CD4-positive, alpha-beta T cell treated with Interleukin-6 at 100 ng/mL for 8 hours (primary cell): ENCODE results near the gene WNK2.

Experiments used
- DNase-seq: peaks from one replicate; pipeline ENCODE4 v3.0.0-alpha.2; 2020; ENCODE audit warnings: mixed read lengths, low spot score

The WNK2 gene

DNA sequence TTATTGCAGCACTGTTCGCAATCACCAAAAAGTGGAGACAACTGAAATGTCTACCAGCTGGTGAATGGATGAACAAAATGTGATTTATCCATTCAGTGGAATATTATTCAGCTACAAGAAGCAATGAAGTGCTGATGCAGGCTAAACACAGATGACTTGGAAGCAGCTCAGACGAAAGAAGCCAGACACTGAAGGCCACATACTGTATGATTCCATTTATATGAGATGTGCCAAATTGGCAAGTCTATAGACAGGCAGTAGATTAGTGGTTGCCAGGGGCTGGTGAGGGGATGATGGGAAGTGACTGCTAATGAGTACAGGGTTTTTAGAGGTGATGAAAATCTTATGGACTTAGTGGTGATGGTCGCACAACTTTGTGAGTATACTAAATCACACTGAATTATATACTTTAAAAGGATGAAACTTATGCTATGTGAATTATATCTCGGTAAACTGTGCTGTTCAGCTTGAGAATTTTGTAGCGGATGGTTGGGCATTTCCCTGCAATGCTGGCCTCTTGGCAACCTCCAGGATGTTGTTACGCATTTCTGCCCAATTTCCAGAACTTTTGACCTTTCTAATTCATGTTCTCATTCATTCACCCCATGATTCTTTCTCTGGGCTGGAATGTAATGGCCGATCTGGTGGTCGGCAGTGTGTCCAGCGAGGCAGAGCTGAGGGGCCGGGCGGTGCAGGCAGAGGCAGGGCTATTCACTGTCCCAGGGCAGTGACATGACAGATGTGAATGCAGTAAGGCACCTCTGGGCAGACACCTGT is 22.0 kb upstream of the WNK2 start:
- no peak for DNase-seq

DNA sequence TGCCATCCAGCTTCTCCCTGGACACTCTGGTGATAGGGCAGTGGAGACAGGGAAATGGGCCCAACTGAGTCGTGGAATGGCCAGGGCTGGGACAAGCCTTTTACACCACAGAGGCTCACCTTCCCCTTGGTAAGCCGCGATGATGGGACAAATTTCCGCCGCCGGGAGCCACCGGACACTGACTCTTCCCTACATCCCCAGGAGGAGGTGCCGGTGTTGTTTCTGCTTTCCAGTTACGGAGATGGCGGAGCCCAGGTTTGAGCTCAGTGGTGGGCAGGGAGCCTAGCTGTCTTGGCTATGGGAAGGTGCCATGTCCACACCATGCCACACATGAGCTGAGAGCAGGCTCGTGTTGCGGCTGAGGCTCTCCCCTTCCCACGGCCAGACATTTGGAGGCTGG is 19.9 kb upstream of the WNK2 start:
- no peak for DNase-seq

DNA sequence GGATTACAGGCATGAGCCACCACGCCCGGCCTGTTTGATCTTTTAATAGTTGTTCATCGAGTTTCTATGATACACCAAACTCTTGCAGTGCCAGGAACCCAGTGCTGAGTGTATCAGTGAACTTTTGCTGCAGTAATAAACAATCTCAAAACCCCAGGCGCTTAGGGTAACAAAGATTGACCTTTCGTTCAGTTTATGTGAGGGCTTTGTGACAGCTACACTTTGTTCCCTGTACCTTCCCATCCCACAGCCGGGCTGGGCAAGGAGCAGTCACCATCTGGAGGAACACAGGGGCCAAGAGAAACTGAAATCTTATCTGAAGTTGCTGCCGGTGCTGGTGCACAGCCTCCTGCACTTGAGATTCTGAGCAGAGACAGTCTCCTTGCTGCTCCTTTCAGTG is 17.2 kb upstream of the WNK2 start:
- DNase-seq: no peak

DNA sequence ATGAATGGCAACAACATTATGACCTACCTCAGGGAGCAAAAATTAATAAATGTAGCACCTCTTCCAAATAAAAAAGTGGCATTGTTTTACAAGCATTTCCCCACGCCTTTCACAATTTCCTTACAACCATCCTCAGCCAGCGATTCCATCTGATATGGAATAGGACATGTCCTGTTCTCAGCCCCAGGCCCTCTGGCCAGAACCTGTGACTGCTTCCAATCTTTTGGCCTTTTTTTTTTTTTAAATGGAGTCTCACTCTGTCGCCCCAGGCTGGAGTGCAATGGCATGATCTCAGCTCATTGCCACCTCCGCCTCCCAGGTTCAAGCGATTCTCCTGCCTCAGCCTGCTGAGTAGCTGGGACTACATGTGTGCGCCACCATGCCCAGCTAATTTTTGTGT is 16.8 kb upstream of the WNK2 start:
- no peak for DNase-seq

DNA sequence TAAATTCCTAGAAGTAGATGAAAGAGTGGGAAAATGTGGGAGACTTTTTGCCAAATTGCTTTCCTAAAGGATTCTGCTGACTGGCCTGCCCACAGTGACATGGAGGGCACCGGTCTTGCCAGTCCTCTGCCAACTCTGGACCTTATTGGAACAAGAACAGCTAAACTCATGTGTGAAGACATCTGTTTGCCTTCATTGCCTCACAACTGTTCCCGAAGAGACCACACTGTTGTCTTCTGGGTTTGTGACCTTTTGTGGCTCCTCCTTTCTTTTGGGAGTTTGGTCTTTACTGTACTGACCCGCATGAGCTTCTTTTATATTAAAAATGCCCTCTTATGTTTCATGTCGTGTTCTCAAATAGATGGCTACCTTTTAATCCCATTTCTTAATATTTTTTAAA is 16.1 kb upstream of the WNK2 start:
- DNase-seq: no peak

DNA sequence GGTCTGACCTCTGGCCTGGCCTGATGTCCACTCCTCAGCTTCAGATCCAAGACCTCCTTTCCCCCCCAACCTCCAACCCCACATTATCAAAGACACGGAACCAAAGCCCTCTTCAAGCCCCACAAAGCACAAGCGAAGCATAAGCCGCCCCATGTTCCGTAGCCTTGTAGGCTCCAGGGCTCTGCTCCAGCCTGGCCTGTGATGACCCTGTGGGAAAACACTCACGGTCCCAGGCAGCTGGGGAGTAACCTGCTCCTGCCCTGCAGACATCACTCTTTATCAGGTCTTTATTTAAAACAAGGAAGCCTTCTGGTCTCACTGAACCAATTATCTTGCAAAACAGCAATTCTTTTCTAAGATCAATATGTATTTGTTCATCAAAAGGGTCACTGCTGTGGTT is 15.4 kb upstream of the WNK2 start:
- DNase-seq: no peak

DNA sequence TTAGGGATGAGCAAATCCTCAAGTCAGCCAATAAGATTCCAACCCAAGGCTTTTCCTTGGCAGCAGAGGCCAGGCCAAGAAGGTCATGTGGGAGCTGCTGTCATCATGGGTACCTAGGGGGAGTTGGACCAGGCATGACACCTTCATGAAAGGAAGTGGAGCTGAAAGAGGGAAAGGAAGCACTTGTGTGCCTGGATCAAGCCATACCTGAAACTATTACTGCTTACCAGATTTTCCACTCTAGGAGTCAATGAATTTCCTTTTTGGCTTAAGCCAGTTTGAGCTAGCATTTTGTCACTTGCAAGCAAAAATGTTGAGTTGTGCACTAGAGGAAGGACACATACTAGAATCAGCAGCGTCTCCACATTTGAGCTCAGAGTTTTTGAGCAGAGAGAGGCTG is 14.5 kb upstream of the WNK2 start:
- DNase-seq: no peak

DNA sequence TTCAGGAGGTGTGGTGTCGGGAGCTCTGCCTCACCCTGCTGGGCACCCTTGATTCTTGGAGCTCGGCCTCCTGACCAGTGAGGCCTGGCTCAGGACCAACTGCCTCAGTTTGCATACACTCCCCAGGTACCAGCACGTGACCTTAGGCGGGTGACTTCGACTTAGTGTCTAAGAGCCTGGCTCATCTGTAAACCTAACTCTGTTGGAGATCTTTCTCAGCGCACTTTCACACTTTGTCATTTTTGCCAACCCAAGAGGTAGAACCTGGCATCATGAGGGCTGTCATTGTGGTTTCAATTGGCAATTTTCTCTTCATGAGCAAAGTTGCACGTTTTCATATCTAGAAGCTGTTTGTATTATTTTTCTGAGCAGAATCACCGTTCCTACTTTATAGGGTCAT is 13.4 kb upstream of the WNK2 start:
- no peak for DNase-seq

DNA sequence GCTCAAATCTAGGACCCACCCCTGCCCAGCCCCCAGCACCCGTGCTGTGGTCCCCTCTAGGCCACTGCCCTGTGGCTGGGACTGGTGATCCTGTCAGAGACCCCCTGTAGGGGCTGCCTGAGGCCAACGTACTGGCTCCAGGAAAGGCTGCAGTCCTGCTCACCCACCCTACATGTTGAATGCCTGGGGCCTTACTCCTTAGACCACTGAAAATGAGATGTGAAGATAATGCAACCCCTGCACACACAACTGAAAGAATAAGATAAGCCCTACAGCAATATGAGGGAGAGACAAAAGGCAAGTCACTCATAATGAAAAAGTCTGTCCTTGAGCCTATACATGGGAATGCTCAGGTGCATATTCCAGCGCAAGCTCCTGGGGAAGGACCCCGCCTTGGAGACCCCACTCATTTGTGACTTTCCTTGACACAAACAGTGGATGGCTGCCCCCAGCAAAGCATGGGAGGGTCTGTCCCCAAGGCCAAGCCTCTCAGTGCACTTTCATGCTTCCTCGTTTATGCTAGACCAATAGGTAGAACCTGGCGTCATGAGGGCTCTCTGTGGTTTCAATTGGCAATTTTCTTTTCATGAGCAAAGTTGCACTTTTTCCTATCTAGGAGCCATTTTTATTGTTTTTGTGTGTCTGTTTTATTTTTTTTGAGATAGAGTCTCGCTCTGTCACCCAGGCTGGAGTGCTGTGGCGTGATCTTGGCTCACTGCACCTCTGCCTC is 12.5 kb upstream of the WNK2 start:
- DNase-seq: no peak

DNA sequence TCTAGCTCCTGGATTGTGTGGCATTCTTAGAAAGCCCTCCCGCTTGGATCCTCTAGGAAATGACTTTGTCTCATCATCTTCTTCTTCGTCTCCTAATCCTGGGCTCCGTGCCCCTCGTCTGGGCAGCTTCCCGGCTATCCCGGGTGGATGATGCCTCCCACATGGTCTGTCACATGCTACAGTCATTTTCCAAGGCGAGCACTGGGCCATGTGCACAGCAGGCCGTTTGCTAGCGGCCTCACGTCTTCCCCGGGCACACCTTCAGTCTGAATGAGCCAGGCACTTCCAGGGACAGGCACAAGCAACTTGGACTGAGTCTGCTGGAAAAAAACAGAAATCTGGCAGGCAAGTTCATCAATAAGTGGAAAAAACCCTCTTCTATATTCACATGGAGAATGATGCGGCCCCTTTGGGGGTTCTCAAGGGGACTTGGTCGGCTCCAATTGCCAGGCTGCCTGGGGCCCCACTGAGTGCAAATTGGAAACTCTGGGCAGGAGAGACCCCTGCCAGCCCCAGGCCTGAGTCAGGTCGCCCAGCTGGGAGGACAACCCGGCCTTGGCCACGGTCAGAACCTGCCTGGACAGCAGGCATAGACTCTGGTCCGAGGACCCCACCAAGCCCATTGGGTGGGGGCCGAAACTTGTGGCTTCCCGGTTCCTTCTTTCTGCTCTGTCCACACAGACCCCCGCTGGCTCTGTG is 11.1 kb upstream of the WNK2 start:
- no peak for DNase-seq

DNA sequence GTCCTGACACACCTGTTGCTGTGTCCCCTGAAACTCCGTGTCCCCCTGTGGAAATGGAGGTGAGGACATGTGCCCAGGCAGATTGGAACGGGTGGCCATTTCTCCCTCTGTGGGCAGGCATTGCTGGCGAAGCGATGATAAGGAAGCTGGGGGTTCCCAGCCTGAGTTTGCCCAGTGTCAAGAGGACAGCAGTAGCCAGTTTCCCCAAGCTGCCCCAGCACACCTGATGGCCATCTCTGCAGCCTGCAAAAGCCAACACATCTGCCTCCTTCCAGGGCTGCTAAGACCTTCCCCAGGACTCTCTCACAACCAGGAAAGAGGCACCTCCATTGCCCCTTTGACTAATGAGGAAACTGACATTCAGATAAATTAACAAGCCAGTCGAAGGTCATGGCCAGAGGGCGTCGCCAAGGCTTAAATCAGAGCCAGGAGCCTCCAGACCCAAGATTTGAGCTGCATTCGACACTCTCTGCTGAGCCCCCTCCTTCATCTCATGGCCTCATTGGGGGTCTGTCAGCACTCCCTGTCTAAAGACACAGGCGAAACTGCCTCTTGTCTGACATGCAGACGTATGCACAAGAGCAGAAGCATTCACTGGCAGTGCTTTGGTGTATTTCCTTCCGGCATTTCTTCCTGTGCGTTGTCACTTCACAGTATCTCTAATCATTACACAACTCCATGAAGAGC is 10.4 kb upstream of the WNK2 start:
- DNase-seq: no peak

DNA sequence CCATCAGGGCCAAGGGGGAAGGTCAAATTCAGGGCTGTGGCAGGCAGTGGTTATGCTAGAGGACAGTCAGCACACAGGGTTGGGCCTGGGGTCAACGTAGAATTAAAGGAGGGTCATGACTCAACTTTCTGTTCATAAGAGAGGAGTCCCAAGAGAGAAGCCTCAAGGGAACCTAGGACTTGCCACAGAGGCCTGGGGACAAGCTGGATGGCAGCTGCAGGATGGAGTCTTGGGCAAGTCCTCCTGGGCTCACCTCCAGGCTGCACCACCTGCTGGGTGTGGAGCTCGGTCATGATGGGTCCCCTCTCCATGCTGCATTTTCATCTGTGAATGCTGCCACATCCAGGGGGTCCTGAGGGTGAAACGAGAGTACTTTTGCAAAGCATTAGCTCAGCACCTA is 9.0 kb upstream of the WNK2 start:
- no peak for DNase-seq

DNA sequence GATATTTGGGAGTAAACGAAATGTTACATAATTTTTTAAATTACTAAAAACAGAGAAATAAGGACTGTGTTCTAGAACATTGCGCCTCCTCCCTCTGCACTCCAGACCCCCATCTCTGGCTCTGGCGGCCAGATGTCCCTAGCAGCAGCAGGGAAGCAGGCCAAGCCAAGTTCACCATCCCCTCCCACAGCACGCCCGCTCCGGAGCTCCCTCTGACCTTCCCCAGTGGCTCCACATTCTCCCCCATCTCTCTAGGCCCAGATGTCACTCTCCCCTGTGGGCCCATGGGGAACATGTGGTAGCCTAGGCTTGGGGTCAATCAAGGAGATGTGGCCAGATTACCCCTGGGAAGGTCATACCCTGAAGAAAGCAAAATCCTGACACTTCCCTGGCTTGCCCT is 6.3 kb upstream of the WNK2 start:
- DNase-seq: no peak

DNA sequence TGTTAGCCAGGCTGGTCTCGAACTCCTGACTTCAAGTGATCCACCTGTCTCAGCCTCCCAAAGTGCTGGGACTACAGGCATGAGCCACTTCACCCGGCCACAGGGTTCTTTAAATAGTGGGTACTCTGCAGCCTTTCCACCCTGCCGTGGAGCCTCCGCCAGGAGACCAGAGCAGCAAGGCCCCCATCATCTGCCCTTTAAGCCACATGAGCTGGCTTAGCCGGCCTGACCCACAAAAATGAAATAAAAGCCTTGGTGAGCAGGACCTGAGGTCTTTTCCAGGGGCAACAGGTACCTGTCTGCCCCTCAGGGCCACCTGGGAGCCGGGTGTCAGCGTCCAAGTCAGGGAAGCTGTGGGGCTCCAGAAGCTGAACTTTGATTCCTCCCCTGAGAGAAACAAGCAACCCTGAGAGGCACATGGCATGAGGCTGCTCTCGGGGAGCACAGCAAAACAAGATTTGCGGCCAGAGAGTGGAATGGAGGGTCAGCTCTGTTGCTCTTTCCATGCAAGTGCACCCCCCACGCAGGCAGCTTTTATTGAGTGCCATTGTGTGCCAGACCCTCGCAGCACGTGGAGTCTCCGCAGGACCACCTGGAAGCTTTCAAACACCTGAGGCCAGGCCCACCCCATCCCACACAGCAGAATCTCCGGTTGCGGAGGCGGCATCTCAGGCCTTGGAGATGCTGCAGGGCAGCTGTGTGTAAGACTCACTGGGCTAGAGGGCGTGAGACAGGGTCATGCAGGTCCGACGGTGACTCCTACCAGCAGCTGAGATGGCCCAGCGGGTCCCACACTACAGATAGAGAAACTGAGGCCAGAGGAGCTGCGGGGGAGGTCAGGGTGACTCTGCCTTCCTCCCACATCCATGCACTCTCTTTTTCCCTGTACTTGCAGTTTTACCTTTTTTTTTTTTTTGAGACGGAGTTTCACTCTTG is 4.8 kb upstream of the WNK2 start:
- DNase-seq: no peak

DNA sequence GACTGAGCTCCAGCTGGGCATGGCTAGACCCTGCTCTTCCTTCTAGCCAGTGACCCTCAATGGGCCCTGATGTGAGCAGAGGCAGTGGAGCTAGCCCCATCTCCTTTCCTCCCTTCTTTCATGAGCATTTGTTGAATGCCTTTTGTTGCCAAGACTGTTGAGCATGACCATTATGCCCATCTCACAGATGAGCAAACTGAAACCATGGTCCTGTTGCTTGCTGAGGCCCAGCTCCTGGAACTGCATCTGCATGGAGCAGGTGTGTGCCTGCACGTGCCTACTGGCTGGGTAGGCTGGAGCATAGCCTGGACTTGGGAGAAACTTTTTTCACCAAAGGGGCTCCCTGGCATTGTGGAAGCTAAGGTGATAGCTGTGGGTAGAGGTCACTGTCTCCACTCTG is 3.0 kb upstream of the WNK2 start:
- DNase-seq: no peak

DNA sequence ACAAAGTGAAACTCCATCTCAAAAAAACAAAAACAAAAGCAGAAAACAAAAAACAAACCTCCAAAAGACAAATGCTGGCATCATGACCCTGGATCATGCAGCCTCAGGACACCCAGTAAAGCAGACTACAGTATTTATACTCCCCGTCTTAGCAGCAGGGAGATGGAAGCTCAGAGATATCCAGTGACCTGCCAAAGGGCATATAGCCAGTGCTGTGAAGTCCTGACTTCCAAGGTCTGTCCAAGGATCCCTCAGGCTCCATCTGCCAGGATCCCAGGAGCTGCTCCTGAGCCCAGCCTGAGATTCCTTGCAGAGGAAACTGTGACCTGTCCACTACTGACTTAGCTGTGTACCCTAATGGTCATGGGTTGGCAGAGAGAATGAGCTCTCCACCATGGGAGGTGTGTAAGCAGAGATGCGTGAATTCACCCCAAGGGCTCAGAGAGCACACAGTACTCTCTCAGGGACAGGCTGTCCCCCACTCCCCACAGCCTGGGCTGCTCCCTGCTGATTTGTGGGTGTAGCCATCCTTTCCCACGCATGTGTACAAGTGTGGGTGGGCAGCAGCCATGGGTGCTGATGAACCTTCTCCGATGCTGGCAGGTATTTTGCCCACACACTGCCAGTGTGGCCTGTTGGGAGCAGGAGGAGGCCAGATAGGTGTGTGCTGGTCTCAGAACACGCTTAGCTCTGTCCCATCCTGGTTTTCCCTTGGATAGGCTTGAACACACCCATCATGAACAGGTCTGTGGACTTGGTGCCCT is 2.1 kb upstream of the WNK2 start:
- no peak for DNase-seq

DNA sequence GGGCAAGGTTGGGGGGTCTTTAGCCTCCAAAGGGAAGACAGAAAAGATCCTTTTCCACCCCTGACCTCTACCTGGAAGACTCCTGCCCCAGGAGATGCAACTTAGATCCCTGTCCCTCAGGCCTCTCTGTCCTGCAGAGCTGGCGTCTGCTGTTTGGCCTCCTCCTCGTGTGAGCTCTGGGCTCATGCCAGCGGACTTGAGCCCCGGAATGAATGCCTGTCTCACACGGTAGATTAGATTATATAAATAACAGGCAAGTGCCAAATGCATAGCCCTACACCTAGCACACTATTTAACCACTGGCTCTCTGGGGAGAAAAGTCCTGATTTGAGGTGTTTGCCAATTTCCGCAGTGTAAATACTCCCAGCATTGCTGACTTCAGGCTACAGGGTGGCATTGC is 1.4 kb upstream of the WNK2 start:
- DNase-seq: no peak

DNA sequence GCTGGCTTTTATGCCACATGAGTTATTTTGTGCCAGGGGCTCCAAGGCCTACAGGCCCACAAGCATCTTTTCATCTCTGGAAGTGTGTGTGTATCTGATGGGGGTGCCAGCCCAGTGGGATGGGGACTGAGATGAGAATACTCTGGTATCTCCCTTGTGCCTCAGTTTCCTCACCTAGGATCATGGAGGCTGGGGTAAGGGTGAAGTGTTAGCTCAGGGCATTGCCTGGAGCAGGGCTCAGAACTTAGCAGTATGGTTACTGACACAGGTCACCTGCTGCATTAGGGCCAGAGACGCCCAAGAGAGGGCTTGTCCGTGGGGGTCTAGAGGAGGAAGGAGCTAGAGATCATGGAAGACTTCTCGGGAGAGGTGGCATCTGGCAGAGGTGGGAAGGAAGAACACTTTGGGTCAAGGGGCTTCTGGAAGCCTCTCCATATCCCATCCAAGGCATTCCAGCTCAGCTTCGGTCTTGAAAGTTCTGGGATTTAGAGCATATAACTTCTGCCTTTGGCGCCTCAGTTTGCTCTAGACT is 742 bp upstream of the WNK2 start:
- no peak for DNase-seq

DNA sequence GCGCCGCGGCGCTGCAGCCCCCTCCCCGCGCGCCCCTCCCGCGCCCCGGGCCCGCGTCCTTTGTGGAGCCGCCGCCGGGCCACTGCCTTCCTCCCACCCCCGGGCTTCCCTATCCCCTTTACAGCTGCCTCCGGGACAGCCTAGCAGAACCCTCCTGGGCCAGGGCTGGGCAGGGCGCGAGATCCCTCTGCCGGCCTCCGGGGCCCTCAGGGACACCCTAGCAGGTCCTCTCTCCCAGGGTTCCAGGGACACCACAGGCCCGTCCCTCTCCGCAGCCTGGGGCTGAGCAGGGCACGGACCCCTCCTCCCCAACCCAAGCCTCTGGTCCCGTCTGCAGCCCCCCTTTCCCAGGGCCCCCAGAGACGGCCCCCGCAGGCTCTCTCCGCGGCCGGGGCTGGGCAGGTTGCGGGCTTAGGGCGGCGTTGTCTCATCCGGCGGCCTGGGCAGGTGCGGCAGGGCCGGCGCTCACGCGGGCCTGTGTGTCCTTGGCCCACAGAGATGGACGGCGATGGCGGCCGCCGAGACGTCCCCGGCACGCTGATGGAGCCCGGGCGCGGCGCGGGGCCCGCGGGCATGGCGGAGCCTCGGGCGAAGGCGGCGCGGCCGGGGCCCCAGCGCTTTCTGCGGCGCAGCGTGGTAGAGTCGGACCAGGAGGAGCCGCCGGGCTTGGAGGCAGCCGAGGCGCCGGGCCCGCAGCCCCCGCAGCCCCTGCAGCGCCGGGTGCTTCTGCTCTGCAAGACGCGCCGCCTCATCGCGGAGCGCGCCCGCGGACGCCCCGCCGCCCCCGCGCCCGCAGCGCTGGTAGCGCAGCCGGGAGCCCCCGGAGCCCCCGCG is 710 bp downstream of the WNK2 start:
- DNase-seq: no peak
